SK-N-MC (cell line): Measurements from ENCODE around the gene MAZ.

Experiments
- DNase-seq: peaks from one replicate; pipeline ENCODE4 v3.0.0-alpha.2; 2011; ENCODE audit warnings: low read depth, low spot score
- H3K27ac ChIP-seq: fragments of 200-600 bp; sonication (generic); 2 replicates; pipeline ENCODE4 v1.5.1; 2016; ENCODE audit warnings: mixed run types
- H3K36me3 ChIP-seq: fragments of 200-600 bp; sonication (generic); 2 replicates; pipeline ENCODE4 v1.6.1; 2017; ENCODE audit warnings: antibody characterized with exemption, low read length, mixed read lengths; ENCODE audit not compliant: insufficient read depth
- H3K4me3 ChIP-seq: fragments of 200-600 bp; sonication (generic); 2 replicates; pipeline ENCODE4 v1.5.1; 2016
- H3K9ac ChIP-seq: fragments of 200-600 bp; sonication (generic); 2 replicates; pipeline ENCODE4 v1.8.0; 2017; ENCODE audit warnings: mixed run types, mixed read lengths; ENCODE audit not compliant: insufficient read length
- H3K9me3 ChIP-seq: fragments of 200-600 bp; sonication (generic); 2 replicates; pipeline ENCODE4 v1.6.1; 2017; ENCODE audit warnings: low read depth, mild to moderate bottlenecking, antibody characterized with exemption, low read length, moderate library complexity, mixed read lengths
- EZH2 ChIP-seq: fragments of 200-600 bp; sonication (generic); IDR thresholded peaks from one replicate; pipeline ENCODE4 v1.6.1; 2017; ENCODE audit warnings: antibody characterized with exemption
- FOXP2 ChIP-seq: optimal IDR thresholded peaks from 2 replicates; pipeline ENCODE3; 2011; ENCODE audit warnings: mild to moderate bottlenecking, moderate library complexity; ENCODE audit not compliant: insufficient read depth; ENCODE audit errors: extremely low read length, control extremely low read depth
- POLR2AphosphoS5 ChIP-seq: IDR thresholded peaks from 2 replicates; pipeline ENCODE4 v1.6.1; 2012; ENCODE audit warnings: mild to moderate bottlenecking, low read depth, low read length, borderline replicate concordance

MAZ gene

DNA sequence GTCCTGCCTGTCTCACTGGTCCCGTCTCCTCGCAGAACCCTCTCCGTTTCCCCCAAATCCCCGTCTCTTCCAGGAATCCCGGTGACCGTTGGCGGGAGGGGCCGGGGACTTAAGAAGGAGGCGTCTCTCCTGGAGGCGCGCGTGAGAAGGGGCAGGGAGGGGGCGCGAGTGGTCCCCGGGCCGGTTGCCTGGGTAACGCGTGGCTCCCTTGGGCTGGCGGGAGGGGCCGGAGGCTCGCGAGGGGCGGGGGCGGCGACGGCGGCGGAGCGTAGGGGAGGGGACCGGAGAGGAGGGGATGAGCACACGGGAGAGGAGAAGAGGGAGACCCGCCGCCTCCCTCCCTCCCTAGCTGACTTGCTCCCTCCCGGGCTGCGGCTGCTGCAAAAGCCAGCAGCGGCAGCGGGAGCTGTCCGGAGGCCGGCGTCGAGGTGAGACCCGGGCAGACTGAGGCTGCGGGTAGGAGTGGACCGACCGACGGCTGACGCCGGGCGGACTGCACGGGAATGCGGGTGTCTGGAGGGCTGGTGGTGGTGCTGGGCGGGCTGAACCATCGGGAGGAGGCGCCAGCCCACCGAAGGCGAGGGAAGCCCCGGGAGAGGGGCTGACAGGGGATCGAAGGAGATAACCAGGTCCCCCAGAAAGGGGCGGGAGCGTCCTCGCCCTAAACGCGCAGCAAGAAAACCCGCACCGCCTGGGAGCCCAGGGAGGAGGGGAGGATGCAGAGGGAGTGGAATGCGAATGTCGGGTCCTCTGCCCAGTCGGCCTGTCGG lies 5.8 kb downstream of the MAZ start, which contains the start of gene PRRT2:
TSS of gene PRRT2 (plus strand) at position 298 of the 770 bp plus-strand sequence. CDS start 862 bp downstream, outside the sequence.
- TF ChIP-seq FOXP2: no peak
- no peak for TF ChIP-seq EZH2
- TF ChIP-seq POLR2AphosphoS5: no peak; the same call in 1 of the 2 replicates
- peak within 1 kb of the TSS; percentile 49; the same call in 1 of the 2 replicates for H3K27ac ChIP-seq
- no peak for DNase-seq

DNA sequence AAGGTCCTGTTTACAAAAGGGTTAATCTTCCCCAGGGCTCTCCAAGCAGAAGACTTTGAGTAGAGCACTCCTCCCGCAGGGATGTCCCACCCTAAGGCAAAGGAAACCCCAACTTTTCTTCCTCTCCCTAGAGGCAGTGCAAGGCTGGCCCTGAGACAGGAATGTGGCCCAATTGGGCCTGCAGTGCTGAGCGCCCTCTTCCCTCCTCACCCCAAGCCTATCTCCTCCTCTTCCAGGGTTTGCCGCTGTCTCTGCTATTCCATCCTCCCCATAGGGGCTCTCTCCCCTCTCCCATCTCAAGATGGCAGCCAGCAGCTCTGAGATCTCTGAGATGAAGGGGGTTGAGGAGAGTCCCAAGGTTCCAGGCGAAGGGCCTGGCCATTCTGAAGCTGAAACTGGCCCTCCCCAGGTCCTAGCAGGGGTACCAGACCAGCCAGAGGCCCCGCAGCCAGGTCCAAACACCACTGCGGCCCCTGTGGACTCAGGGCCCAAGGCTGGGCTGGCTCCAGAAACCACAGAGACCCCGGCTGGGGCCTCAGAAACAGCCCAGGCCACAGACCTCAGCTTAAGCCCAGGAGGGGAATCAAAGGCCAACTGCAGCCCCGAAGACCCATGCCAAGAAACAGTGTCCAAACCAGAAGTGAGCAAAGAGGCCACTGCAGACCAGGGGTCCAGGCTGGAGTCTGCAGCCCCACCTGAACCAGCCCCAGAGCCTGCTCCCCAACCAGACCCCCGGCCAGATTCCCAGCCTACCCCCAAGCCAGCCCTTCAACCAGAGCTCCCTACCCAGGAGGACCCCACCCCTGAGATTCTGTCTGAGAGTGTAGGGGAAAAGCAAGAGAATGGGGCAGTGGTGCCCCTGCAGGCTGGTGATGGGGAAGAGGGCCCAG lies 6.7 kb downstream of the MAZ start:
- TF ChIP-seq POLR2AphosphoS5 (no peak), FOXP2 (no peak), EZH2 (no peak)
- Histone ChIP-seq H3K36me3 (peaks cover 27% of the 10 kb centered on the region), H3K4me3 (peak overlapping the region; percentile 91), H3K9me3 (no peaks in the 10 kb centered on the region), H3K27ac (no peak overlapping the region), H3K9ac (no peak overlapping the region)
- DNase-seq: no peak

More for the DNA sequence above, 5.8 kb downstream of the MAZ start, which contains the start of gene PRRT2:
- H3K36me3 ChIP-seq: peaks cover 29% of the 10 kb centered on the region
- no peaks in the 10 kb centered on the region for H3K9me3 ChIP-seq
- no peak within 1 kb of the TSS for H3K9ac ChIP-seq
- peak within 1 kb of the TSS; percentile 91 for H3K4me3 ChIP-seq

DNA sequence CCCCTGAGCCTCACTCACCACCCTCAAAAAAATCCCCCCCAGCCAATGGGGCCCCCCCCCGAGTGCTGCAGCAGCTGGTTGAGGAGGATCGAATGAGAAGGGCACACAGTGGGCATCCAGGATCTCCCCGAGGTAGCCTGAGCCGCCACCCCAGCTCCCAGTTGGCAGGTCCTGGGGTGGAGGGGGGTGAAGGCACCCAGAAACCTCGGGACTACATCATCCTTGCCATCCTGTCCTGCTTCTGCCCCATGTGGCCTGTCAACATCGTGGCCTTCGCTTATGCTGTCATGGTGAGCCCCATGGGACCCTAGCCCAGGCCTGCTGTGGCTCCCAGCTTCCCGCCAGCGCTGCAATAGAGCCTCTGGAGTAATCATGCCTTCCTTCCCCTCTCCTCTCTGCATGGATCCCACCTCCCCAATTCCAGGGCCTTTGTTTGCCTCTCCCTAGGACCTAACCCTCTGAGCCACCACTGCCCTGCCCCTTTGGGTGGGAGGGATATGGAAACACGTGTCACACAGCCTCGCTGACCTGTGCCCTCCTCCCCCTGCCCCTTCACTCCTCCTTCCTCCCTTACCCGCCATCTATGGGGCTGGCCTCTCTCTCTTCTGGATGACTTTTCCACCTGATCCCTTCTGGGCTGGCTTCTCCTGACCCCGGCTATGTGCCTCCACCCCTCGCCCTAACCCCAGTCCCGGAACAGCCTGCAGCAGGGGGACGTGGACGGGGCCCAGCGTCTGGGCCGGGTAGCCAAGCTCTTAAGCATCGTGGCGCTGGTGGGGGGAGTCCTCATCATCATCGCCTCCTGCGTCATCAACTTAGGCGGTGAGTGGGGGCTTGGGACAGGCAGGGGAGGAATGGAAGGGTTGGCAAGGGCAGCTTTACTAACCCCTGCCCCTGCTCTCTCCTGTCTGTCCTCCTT lies 7.6 kb downstream of the MAZ start:
- Histone ChIP-seq H3K9me3 (no peaks in the 10 kb centered on the region), H3K36me3 (peaks cover 28% of the 10 kb centered on the region), H3K9ac (no peak overlapping the region), H3K27ac (no peak overlapping the region; the same call in 1 of the 2 replicates), H3K4me3 (no peak overlapping the region)
- DNase-seq: no peak
- no peak for TF ChIP-seq EZH2
- TF ChIP-seq FOXP2: no peak
- TF ChIP-seq POLR2AphosphoS5: no peak

DNA sequence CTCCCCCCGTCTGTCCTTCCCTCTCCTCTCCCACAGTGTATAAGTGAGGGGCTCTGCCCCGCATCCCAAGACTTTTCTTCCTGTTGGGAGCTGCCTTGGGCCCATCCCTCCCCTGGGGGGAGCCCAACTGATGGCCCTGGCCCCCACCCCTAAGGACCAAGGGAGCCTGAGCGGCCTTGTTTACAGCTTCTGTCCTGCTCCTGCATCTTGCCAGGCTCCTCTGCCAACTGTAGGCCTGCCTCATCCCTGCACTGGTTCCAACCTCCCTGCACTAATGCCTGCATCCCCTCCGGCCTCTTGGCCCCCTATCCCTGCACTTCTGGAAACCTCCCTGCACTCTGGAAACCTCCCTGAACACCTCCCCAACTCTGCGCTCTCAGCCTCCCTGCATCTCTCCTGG lies 8.3 kb downstream of the MAZ start:
- no peak for DNase-seq
- peak overlapping the region; percentile 91; the same call in 1 of the 2 replicates for H3K4me3 ChIP-seq
- peaks cover 28% of the 10 kb centered on the region for H3K36me3 ChIP-seq
- no peaks in the 10 kb centered on the region for H3K9me3 ChIP-seq
- no peak for TF ChIP-seq POLR2AphosphoS5
- TF ChIP-seq EZH2: no peak
- TF ChIP-seq FOXP2: no peak
- H3K27ac ChIP-seq: peak overlapping the region; percentile 96; the same call in 1 of the 2 replicates
- H3K9ac ChIP-seq: no peak overlapping the region

DNA sequence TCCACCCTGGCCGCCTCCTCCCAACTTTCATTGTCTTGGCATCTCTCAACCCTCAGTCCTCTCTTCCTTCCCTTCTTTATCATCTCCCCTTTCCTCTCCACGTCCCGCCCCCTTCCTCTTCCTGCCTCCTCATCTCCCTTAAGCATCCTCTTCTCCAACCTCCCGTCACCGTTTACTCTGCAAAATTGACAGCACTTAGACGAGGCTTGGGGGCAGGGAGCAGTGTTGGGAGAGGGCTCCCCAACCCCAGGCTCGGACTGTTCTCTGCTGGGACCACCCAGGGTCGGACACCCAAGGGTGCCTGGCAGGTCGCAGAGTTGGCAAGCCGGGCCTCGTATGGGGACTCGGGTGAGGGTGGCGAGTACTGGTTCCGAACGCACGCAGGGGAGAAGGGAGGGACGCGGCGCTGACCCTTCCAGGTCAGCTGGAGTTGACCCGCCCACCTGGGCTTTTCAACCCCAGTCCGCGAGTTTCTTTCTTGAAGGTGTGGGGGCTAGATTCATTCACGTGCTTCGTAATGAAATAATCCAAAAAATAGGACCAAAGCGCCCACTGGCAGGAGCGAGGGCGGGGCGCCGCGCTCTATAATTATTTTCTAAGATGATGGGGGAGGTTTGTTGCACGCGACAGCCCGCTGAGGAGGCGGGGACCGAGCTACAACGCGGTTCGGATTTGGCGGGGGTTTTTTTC lies 8.8 kb downstream of the MAZ start:
- DNase-seq: no peak
- H3K36me3 ChIP-seq: peaks cover 28% of the 10 kb centered on the region
- no peaks in the 10 kb centered on the region for H3K9me3 ChIP-seq
- H3K27ac ChIP-seq: peak overlapping the region; percentile 96
- TF ChIP-seq EZH2 (no peak), FOXP2 (no peak), POLR2AphosphoS5 (no peak)
- H3K9ac ChIP-seq: peak overlapping the region; percentile 87
- H3K4me3 ChIP-seq: peak overlapping the region; percentile 91

DNA sequence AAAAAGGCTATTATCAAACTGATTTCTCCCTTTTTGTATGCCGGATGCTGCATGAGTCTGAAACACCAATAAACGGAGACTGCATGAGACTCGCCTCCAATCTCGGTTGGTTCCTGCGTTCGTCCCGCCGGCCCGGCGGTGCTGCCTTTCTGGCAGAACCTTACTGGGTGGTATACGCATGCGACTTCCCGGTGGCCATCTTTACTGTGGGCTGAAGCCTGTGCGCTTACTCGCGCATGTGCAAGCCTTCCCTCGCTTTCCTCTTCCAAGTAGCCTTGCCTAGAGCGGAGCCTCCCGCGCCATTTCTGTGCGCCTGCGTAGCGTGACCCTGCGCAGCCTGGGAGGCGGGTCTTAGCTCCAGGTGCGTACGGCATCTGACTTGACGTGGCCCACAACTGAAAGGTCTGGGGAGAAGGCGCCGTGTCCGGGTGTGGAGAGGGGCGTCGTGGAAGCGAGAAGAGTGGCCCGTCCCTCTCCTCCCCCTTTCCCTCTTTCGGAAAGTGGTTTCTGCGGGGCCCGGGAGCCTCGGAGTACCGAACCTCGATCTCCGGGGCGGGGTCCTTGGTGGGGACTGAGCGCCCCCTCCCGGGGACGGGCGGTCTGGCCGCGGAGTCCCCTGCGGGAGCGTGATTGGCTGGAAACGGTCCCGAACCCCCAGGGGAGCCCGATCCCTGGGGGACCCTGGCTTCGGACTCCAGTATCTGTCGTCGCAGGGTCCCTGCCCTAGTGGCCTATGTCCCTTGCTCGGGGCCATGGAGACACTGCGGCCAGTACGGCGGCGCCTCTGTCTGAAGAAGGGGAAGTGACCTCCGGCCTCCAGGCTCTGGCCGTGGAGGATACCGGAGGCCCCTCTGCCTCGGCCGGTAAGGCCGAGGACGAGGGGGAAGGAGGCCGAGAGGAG lies 9.7 kb downstream of the MAZ start, which contains the start of gene PAGR1:
TSS of gene PAGR1 (plus strand) at position 360 of the 901 bp plus-strand sequence. CDS start at position 734, 374 bp downstream.
- TF ChIP-seq POLR2AphosphoS5: peak; percentile 95
- no peak for TF ChIP-seq EZH2
- Histone ChIP-seq H3K36me3 (peaks cover 28% of the 10 kb centered on the region), H3K9me3 (no peaks in the 10 kb centered on the region), H3K4me3 (peak within 1 kb of the TSS; percentile 91), H3K27ac (peak within 1 kb of the TSS; percentile 96), H3K9ac (peak within 1 kb of the TSS; percentile 87)
- DNase-seq: peak; percentile 100
